A549 (cell line): ENCODE measurements around the gene TAS1R3. TPM values are rescaled to one million over a fixed set of nuclear protein-coding genes. Genes with fewer than 3 reads are reported as not detected.

Experiments used
- ATAC-seq, 2 experiments: fragments of 200-7000 bp in 1 of 2; fragments of >200 bp in 1 of 2; cut with Nextera tagmentation in 1 of 2; cut with Tn5 transposase in 1 of 2; 3 replicates each; pipeline versions ENCODE4 v1.8.0 to v1.9.1; 2018 to 2020; ENCODE audit warnings: mild to moderate bottlenecking in 1 of 2, moderate library complexity in 1 of 2
- CTCF ChIA-PET: fragments of 300-600 bp; sonication (Branson Sonifier 250); formaldehyde crosslinking; extraction: SDS; loops from one replicate; lab custom pipeline; 2021; ENCODE audit warnings: antibody characterized with exemption, inconsistent platforms; lab: Yijun Ruan, JAX
- POLR2A ChIA-PET: fragments of 350-600 bp; formaldehyde crosslinking; extraction: SDS; loops from one replicate; lab custom pipeline; 2021; ENCODE audit warnings: antibody characterized with exemption, inconsistent platforms; lab: Yijun Ruan, JAX
- DNase-seq, 2 experiments: peaks; one replicate each; pipeline versions ENCODE4 v3.0.0 to v3.0.0-alpha.2; 2011 to 2016; ENCODE audit warnings: low read depth in 1 of 2, low spot score in 1 of 2
- FAIRE-seq: peaks from 2 replicates; lab custom pipeline; 2011; peaks lifted over from hg19 to GRCh38; lab: Jason Lieb, UNC
- H3K27ac ChIP-seq, 2 experiments: fragments of >200 bp; sonication (Bioruptor Twin); formaldehyde crosslinking; 3 replicates each; pipeline ENCODE4 v1.5.1; 2016 to 2017
- H3K4me1 ChIP-seq: fragments of >200 bp; sonication (Bioruptor Twin); formaldehyde crosslinking; 3 replicates; pipeline ENCODE4 v1.6.1; 2016
- H3K4me2 ChIP-seq: fragments of >200 bp; sonication (Bioruptor Twin); formaldehyde crosslinking; 3 replicates; pipeline ENCODE4 v1.6.1; 2016
- H3K4me3 ChIP-seq: fragments of >200 bp; sonication (Bioruptor Twin); formaldehyde crosslinking; 3 replicates; pipeline ENCODE4 v1.5.1; 2016
- H3K9me3 ChIP-seq: fragments of >200 bp; sonication (Bioruptor Twin); formaldehyde crosslinking; 3 replicates; pipeline ENCODE4 v1.6.1; 2016
- ESRRA ChIP-seq: fragments of 150-350 bp; IDR thresholded peaks from 2 replicates; pipeline ENCODE4 v1.6.1; 2014; ENCODE audit warnings: mild to moderate bottlenecking, low read length, borderline replicate concordance
- HDAC2 ChIP-seq: fragments of 200-600 bp; sonication (generic); IDR thresholded peaks from 2 replicates; pipeline ENCODE4 v1.6.1; 2016
- HOXB13 ChIP-seq: fragments of 250-450 bp; sonication (Bioruptor Pico); IDR thresholded peaks from 2 replicates; pipeline ENCODE4 v1.5.0; 2020; ENCODE audit warnings: low read depth, mild to moderate bottlenecking, moderate library complexity
- JUN ChIP-seq, 2 experiments: fragments of >200 bp; sonication (Bioruptor Twin); formaldehyde crosslinking; IDR thresholded peaks; 2 replicates in 1 of 2; 3 replicates in 1 of 2; pipeline ENCODE4 v1.6.1; 2016 to 2017
- MAFK ChIP-seq: fragments of 450-650 bp; IDR thresholded peaks from 2 replicates; pipeline ENCODE4 v1.6.1; 2014; ENCODE audit not compliant: partially characterized antibody
- MAZ ChIP-seq: fragments of 150-350 bp; IDR thresholded peaks from 2 replicates; pipeline ENCODE4 v1.6.1; 2014; ENCODE audit warnings: antibody characterized with exemption, low read depth, low read length, borderline replicate concordance
- POLR2A ChIP-seq: IDR thresholded peaks from 2 replicates; pipeline ENCODE4 v1.6.1; 2012; ENCODE audit warnings: mild to moderate bottlenecking, low read length
- RCOR1 ChIP-seq: fragments of 150-350 bp; IDR thresholded peaks from 2 replicates; pipeline ENCODE4 v1.6.1; 2014; ENCODE audit warnings: antibody characterized with exemption, low read length, low read depth
- SMC3 ChIP-seq: fragments of >200 bp; sonication (Bioruptor Twin); formaldehyde crosslinking; IDR thresholded peaks from 3 replicates; pipeline ENCODE4 v1.6.1; 2018; ENCODE audit warnings: inconsistent platforms
- TFCP2L1 ChIP-seq: fragments of 250-450 bp; sonication (Bioruptor Pico); IDR thresholded peaks from 2 replicates; pipeline ENCODE4 v1.5.0; 2021; ENCODE audit warnings: mild to moderate bottlenecking
- TP53 ChIP-seq: fragments of 250-450 bp; sonication (Bioruptor Pico); IDR thresholded peaks from 2 replicates; pipeline ENCODE4 v1.5.0; 2021; ENCODE audit warnings: mild to moderate bottlenecking, moderate library complexity
- ZSCAN20 ChIP-seq: fragments of 250-450 bp; sonication (Bioruptor Pico); IDR thresholded peaks from 2 replicates; pipeline ENCODE4 v1.8.0; 2022; ENCODE audit warnings: mild to moderate bottlenecking, moderate library complexity
- WGBS: methylation state at CpG from one replicate; pipeline ENCODE4 v1.1.6; 2017; ENCODE audit errors: missing lambda C conversion rate; 5-methylcytosine and 5-hydroxymethylcytosine counted together
- polyA plus RNA-seq, 4 experiments: library from polyadenylated mRNA; depleted of rRNA in 3 of 4; stranded (reverse); fragments of >200 nt; fragmentation: RNase III in 1 of 4; extraction: RNeasy Plus Mini Kit Qiagen cat#74134 plus additional on column Dnase treatment in 1 of 4; gene quantifications; 2 replicates in 3 of 4; 3 replicates in 1 of 4; pipeline ENCODE4 v1.2.3, GENCODE V29; 2011 to 2017
- TF ChIP-seq, protein P1 (sequence below): fragments of 200-600 bp; sonication (generic); IDR thresholded peaks from 2 replicates; pipeline ENCODE4 v1.6.1; 2016; ENCODE audit warnings: antibody characterized with exemption, mild to moderate bottlenecking, moderate library complexity
- TF ChIP-seq, protein P2 (sequence below): fragments of 250-450 bp; sonication (Bioruptor Pico); IDR thresholded peaks from 2 replicates; pipeline ENCODE4 v1.5.0; 2021; ENCODE audit warnings: mild to moderate bottlenecking, moderate library complexity, borderline replicate concordance
- TF ChIP-seq, protein P3 (sequence below): IDR thresholded peaks from 2 replicates; pipeline ENCODE4 v1.6.1; 2012; ENCODE audit warnings: low read depth, borderline replicate concordance

TAS1R3 gene
- polyA plus RNA-seq, 2 of the 4 experiments (the other 2 are of a cell fraction) = 0.05 to 0.15 TPM

DNA sequence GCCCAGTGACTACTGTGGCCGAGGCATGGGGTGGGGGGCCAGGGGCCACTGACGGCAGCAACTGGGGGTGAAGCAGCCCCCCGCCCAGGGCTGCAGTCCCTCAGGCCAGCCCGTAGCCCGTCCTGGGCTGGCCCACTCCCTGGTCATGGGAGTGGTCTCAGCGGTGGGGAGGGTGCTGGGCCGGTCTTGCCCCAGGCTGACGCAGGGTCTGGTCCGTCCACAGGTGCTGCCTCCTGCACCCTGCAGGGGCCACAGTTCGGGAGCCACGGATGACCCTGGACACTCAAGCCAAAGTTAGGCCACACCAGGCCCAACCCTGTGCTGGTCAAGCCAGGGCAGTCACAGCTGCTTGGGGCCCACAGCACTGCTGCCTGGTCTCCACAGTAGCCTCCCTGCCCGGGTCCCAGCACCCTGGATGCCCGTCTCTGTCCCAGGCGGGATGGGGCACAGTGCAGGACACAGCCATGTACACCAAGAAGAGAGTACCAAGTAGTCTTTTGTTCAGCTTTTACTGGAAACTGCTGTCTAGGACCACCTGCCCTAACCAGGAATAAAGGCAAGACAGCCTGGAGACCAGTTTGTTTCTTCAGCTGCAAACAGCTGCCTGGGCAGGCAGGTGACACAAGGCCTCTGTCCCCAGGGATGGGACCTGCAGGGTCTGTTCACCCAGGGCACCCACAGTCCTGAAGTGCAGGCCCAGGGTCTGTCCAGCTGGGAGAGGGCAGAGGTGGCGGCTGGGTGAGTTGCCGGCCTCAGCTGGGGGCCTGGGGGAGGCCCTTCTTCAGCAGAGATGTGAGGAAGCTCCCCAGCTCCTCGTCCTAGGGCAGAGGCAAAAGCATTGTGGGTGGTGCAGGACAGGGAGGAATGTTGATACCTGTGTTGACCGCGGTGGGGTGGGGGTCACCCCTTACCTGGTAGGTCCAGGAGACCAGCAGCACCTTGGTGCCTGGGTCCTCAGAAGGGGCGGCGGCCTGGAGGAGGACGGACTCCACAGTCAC lies 19.7 kb upstream of the TAS1R3 start:
- FAIRE-seq = no peak
- CTCF ChIA-PET = interaction anchor here (1.6 kb wide), 1 partner anchor 9 kb away, joined by 4 read pairs; no protein-coding TSS in a partner anchor
- no peak overlapping the region for H3K27ac ChIP-seq
- no peaks in the 10 kb centered on the region for H3K9me3 ChIP-seq
- POLR2A ChIA-PET = interaction anchor here (1.0 kb wide), 1 partner anchor 88 kb away, joined by 3 read pairs; the partner anchor contains the start of gene CCNL2
- no peak overlapping the region for H3K4me3 ChIP-seq
- no peak for ATAC-seq
- no peak for DNase-seq
- TF ChIP-seq, protein P1, sequence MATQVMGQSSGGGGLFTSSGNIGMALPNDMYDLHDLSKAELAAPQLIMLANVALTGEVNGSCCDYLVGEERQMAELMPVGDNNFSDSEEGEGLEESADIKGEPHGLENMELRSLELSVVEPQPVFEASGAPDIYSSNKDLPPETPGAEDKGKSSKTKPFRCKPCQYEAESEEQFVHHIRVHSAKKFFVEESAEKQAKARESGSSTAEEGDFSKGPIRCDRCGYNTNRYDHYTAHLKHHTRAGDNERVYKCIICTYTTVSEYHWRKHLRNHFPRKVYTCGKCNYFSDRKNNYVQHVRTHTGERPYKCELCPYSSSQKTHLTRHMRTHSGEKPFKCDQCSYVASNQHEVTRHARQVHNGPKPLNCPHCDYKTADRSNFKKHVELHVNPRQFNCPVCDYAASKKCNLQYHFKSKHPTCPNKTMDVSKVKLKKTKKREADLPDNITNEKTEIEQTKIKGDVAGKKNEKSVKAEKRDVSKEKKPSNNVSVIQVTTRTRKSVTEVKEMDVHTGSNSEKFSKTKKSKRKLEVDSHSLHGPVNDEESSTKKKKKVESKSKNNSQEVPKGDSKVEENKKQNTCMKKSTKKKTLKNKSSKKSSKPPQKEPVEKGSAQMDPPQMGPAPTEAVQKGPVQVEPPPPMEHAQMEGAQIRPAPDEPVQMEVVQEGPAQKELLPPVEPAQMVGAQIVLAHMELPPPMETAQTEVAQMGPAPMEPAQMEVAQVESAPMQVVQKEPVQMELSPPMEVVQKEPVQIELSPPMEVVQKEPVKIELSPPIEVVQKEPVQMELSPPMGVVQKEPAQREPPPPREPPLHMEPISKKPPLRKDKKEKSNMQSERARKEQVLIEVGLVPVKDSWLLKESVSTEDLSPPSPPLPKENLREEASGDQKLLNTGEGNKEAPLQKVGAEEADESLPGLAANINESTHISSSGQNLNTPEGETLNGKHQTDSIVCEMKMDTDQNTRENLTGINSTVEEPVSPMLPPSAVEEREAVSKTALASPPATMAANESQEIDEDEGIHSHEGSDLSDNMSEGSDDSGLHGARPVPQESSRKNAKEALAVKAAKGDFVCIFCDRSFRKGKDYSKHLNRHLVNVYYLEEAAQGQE = no peak
- TF ChIP-seq SMC3 (no peak), TP53 (CRISPR knock-in tag) (no peak), RCOR1 (no peak), ZSCAN20 (no peak), HOXB13 (CRISPR knock-in tag) (no peak), HDAC2 (no peak), JUN (IDR thresholded peaks at IDR 0.05) (no peak), POLR2A (no peak), MAZ (no peak), TFCP2L1 (no peak), MAFK (no peak)
- TF ChIP-seq, protein P2, sequence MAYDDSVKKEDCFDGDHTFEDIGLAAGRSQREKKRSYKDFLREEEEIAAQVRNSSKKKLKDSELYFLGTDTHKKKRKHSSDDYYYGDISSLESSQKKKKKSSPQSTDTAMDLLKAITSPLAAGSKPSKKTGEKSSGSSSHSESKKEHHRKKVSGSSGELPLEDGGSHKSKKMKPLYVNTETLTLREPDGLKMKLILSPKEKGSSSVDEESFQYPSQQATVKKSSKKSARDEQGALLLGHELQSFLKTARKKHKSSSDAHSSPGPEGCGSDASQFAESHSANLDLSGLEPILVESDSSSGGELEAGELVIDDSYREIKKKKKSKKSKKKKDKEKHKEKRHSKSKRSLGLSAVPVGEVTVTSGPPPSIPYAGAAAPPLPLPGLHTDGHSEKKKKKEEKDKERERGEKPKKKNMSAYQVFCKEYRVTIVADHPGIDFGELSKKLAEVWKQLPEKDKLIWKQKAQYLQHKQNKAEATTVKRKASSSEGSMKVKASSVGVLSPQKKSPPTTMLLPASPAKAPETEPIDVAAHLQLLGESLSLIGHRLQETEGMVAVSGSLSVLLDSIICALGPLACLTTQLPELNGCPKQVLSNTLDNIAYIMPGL (CRISPR knock-in tag) = no peak
- TF ChIP-seq, protein P3, sequence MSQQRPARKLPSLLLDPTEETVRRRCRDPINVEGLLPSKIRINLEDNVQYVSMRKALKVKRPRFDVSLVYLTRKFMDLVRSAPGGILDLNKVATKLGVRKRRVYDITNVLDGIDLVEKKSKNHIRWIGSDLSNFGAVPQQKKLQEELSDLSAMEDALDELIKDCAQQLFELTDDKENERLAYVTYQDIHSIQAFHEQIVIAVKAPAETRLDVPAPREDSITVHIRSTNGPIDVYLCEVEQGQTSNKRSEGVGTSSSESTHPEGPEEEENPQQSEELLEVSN = no peak
- peaks cover 16% of the 10 kb centered on the region for H3K4me1 ChIP-seq
- WGBS = 98% methylated on average over 8 of the region's 22 CpGs
- no peak overlapping the region for H3K4me2 ChIP-seq

DNA sequence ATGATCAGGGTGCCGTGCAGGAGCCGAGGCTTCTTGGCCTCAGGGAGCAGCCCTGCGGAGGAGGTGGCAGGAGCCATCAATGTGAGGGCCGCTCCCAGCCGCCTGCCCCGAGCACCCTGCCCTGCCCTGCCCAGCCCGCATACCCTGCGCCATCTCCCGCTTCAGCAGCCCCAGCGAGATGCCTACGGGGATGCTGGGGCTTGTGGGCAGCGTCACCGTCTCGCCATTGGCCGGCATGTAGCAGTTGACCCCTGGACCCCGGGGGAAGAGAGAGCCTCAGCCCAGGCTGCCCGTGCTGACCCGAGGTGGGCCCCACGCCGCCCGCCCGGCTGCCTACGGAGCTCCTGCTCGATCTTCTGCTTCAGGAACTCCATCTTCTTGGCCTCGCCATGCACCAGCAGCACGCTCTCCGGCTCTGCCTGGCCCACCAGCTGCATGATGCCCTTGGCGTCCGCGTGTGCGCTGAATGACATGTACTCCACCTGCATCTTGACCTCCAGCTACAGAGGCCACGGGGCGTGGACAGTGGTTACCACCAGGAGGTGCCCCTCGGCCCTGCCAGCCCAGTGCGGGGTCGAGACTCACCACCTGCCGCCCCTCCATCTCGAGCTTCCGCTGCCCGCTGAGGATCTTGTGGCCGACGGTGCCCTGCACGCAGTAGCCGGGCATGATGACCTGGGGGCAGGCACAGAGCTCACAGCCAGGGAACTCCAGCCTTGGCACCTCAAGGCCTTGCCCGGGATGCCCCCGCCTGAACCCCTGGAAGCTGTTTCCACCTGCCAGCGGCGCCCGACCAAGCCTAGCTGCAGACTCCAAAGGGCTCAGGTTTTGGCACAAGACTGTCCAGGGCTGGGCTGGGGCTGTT lies 18.4 kb upstream of the TAS1R3 start:
- POLR2A ChIA-PET = interaction anchor here (1.0 kb wide), 1 partner anchor 87 kb away, joined by 3 read pairs; the partner anchor contains the start of gene CCNL2
- FAIRE-seq = no peak

More for the DNA sequence above, 18.4 kb upstream of the TAS1R3 start:
- no peaks in the 10 kb centered on the region for H3K9me3 ChIP-seq
- TF ChIP-seq, protein P2 (CRISPR knock-in tag) = no peak
- no peak for TF ChIP-seq ESRRA
- TF ChIP-seq, all 56 proteins: peak for 0
- CTCF ChIA-PET = interaction anchor here (1.6 kb wide), 1 partner anchor 11 kb away, joined by 4 read pairs; no protein-coding TSS in a partner anchor
- no peak overlapping the region for H3K4me2 ChIP-seq
- H3K27ac ChIP-seq = no peak overlapping the region
- ATAC-seq (no peak), DNase-seq (no peak)
- peaks cover 12% of the 10 kb centered on the region for H3K4me1 ChIP-seq
- no peak overlapping the region for H3K4me3 ChIP-seq
- 94% methylated on average over 20 of the region's 49 CpGs for WGBS
